Skin of body (tissue), 2 donors: ENCODE data around the gene RAMACL. TPM values are rescaled to one million over a fixed set of nuclear protein-coding genes. Genes with fewer than 3 reads are reported as not detected.
"Not testable (repeated sequence)": the region's sequence is repeated elsewhere in the genome, so short reads cannot be mapped to it uniquely, and the experiment has no call there.

ENCODE experiments used
- DNase-seq: peaks from one replicate; lab custom pipeline; 2025; lab: John Stamatoyannopoulos, UW
- total RNA-seq: library from RNA; depleted of rRNA; stranded (reverse); fragments of >200 nt; gene quantifications from one replicate; pipeline ENCODE4 v1.2.3, GENCODE V29; 2014

RAMACL gene
- total RNA-seq = 2.7 TPM

- no peak for DNase-seq
These were observed at the start of gene RAMACL for GRCh38 chr6:166586424-166587156. RAMACL (minus strand) TSS chr6:166586678; CDS start chr6:166586477, 201 bp downstream.

- DNase-seq = no peak
These were observed 48.8 kb upstream of the RAMACL start for GRCh38 chr6:166635013-166635970.

GRCh38 chr6:166634581-166634980 is 48.1 kb upstream of the RAMACL start:
- DNase-seq = not testable (repeated sequence)

- DNase-seq = peak; percentile 7
These were observed 47.5 kb upstream of the RAMACL start for GRCh38 chr6:166633732-166634535.

GRCh38 chr6:166632731-166633130 is 46.3 kb upstream of the RAMACL start:
- DNase-seq = no peak

- DNase-seq = no peak
These were observed 44.0 kb upstream of the RAMACL start for GRCh38 chr6:166630462-166630861.

- no peak for DNase-seq
These were observed 43.1 kb upstream of the RAMACL start for GRCh38 chr6:166629628-166630027.

- DNase-seq = peak; percentile 83
These were observed 41.7 kb upstream of the RAMACL start for GRCh38 chr6:166627875-166628801.

- peak; percentile 99 for DNase-seq
These were observed 40.8 kb upstream of the RAMACL start, which contains the start of gene RPS6KA2 for GRCh38 chr6:166627033-166627874. RPS6KA2 (minus strand) TSS chr6:166627251; CDS start chr6:166627019, 232 bp downstream.

GRCh38 chr6:166626177-166627032 is 39.9 kb upstream of the RAMACL start:
- DNase-seq = no peak

- DNase-seq = peak; percentile 27
These were observed 38.9 kb upstream of the RAMACL start for GRCh38 chr6:166625356-166625755.

- DNase-seq = peak; percentile 44
These were observed 37.8 kb upstream of the RAMACL start for GRCh38 chr6:166624275-166624674.

GRCh38 chr6:166623318-166623717 is 36.8 kb upstream of the RAMACL start:
- no peak for DNase-seq

GRCh38 chr6:166621114-166621540 is 34.6 kb upstream of the RAMACL start:
- DNase-seq = peak; percentile 26

- DNase-seq = no peak
These were observed 34.1 kb upstream of the RAMACL start for GRCh38 chr6:166620478-166621113.

- DNase-seq = peak; percentile 77
These were observed 33.4 kb upstream of the RAMACL start for GRCh38 chr6:166619912-166620311.

GRCh38 chr6:166618866-166619761 is 32.6 kb upstream of the RAMACL start:
- no peak for DNase-seq
